ENCODE measurements around the gene CADM4. TPM values are rescaled to one million over a fixed set of nuclear protein-coding genes. Genes with fewer than 3 reads are reported as not detected.

Gene CADM4
- polyA plus RNA-seq, 1 donor (not counting 4 experiments of a cell fraction or from before 2014, with no cell fraction given) = 4.3 TPM

DNA sequence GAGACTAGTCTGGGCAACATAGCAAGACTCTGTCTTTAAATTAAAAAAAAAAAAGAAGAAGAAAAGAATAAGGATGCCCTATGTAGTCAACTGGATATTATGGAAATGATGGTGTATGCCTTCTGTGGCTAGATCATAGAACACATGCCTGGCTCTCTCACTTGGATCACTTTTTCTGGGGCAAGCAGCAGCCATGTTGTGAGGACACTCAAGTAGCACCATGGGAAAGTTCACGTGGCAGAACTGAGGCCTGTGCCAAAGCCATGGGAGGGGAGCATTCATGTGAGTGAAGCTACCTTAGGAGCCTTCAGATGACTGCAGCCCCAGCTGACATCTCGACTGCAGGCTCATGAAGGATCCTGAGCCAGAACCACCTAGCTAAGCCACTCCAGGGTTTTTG is 18.4 kb upstream of the CADM4 start:
- H2AFZ ChIP-seq (ENCODE audit: control insufficient read depth, low read length) = no peak overlapping the region
- H3K79me2 ChIP-seq (ENCODE audit: control insufficient read depth, insufficient read depth, low read length) = peaks cover 18% of the 10 kb centered on the region
- H3K36me3 ChIP-seq (ENCODE audit: control insufficient read depth in 2 of 2, extremely low read depth in 1 of 2, insufficient read depth in 2 of 2, low read length in 2 of 2) = peaks cover 46 to 50% of the 10 kb centered on the region in 2 experiments
- H4K20me1 ChIP-seq (ENCODE audit: control insufficient read depth, extremely low read depth, insufficient read depth, low read length) = peaks cover 2% of the 10 kb centered on the region
- DNase-seq (ENCODE audit: low read depth, low spot score) (no peak), FAIRE-seq (no peak)
- dilution Hi-C loops (cut with MboI; ENCODE audit: extremely low pct_ligation_motif_present, low sequenced_read_pairs) = no loop called here
- TF ChIP-seq EZH2 (IDR thresholded peaks at IDR 0.05; ENCODE audit: low read length) = no peak
- TF ChIP-seq, protein P1, sequence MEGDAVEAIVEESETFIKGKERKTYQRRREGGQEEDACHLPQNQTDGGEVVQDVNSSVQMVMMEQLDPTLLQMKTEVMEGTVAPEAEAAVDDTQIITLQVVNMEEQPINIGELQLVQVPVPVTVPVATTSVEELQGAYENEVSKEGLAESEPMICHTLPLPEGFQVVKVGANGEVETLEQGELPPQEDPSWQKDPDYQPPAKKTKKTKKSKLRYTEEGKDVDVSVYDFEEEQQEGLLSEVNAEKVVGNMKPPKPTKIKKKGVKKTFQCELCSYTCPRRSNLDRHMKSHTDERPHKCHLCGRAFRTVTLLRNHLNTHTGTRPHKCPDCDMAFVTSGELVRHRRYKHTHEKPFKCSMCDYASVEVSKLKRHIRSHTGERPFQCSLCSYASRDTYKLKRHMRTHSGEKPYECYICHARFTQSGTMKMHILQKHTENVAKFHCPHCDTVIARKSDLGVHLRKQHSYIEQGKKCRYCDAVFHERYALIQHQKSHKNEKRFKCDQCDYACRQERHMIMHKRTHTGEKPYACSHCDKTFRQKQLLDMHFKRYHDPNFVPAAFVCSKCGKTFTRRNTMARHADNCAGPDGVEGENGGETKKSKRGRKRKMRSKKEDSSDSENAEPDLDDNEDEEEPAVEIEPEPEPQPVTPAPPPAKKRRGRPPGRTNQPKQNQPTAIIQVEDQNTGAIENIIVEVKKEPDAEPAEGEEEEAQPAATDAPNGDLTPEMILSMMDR (optimal IDR thresholded peaks at IDR 0.05 in 1 of 3, IDR thresholded peaks at IDR 0.05 in 1 of 3, conservative IDR thresholded peaks at IDR 0.05 in 1 of 3; ENCODE audit: extremely low read depth in 1 of 3, insufficient read depth in 2 of 3, low read length in 3 of 3) = no peak
- H3K4me3 ChIP-seq (ENCODE audit: control insufficient read depth in 2 of 3, extremely low read depth in 1 of 3, insufficient read depth in 2 of 3, low read depth in 1 of 3, low read length in 3 of 3) = no peak overlapping the region
- H3K27me3 ChIP-seq (ENCODE audit: control insufficient read depth, extremely low read depth, insufficient read depth, low read length) = no peaks in the 10 kb centered on the region
- no peaks in the 10 kb centered on the region for H3K9me3 ChIP-seq (ENCODE audit: control insufficient read depth, low read depth, low read length)
- H3K4me2 ChIP-seq (ENCODE audit: control insufficient read depth, extremely low read depth, insufficient read depth, low read depth, low read length) = no peak overlapping the region
- H3K4me1 ChIP-seq (ENCODE audit: control insufficient read depth, extremely low read depth, insufficient read depth, low read length) = no peaks in the 10 kb centered on the region
- H3K9ac ChIP-seq (ENCODE audit: control insufficient read depth, extremely low read depth, insufficient read depth, low read length) = no peak overlapping the region
- H3K9me1 ChIP-seq (ENCODE audit: control insufficient read depth, extremely low read depth, insufficient read depth, low read length) = no peaks in the 10 kb centered on the region
- no peak overlapping the region for H3K27ac ChIP-seq (ENCODE audit: control insufficient read depth, insufficient read depth, low read length)

DNA sequence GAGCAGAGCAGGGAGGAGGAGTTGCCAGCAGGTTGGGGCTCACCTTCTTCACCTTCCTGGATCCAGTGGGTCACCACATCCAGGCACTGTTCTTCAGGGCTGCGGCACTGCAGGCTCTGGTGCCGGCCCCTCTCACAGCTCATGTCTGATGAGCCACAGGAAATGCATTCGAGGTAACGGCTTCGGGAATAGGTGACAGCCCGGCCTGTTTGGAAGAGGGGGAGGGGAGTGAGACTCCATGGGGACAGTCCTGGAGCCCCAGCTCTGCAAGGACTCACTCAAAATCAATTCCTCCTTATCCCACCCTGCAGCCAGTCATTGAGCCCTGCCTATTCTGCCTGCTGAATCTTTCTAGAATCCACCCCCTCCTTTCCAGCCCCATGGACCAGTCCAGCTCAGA is 16.8 kb upstream of the CADM4 start:
- FAIRE-seq = no peak
- H3K36me3 ChIP-seq (ENCODE audit: control insufficient read depth in 2 of 2, extremely low read depth in 1 of 2, insufficient read depth in 2 of 2, low read length in 2 of 2) = peaks cover 41 to 53% of the 10 kb centered on the region in 2 experiments
- H3K4me3 ChIP-seq (ENCODE audit: control insufficient read depth in 2 of 3, extremely low read depth in 1 of 3, insufficient read depth in 2 of 3, low read depth in 1 of 3, low read length in 3 of 3) = no peak overlapping the region
- DNase-seq (ENCODE audit: low read depth, low spot score) = no peak
- H2AFZ ChIP-seq (ENCODE audit: control insufficient read depth, low read length) = no peak overlapping the region
- no peak overlapping the region for H3K9ac ChIP-seq (ENCODE audit: control insufficient read depth, extremely low read depth, insufficient read depth, low read length)
- H3K4me2 ChIP-seq (ENCODE audit: control insufficient read depth, extremely low read depth, insufficient read depth, low read depth, low read length) = no peak overlapping the region
- dilution Hi-C loops (cut with MboI; ENCODE audit: extremely low pct_ligation_motif_present, low sequenced_read_pairs) = no loop called here
- no peak overlapping the region for H3K27ac ChIP-seq (ENCODE audit: control insufficient read depth, insufficient read depth, low read length)
- no peaks in the 10 kb centered on the region for H3K9me1 ChIP-seq (ENCODE audit: control insufficient read depth, extremely low read depth, insufficient read depth, low read length)
- H3K9me3 ChIP-seq (ENCODE audit: control insufficient read depth, low read depth, low read length) = no peaks in the 10 kb centered on the region
- peaks cover 2% of the 10 kb centered on the region for H4K20me1 ChIP-seq (ENCODE audit: control insufficient read depth, extremely low read depth, insufficient read depth, low read length)
- TF ChIP-seq EZH2 (IDR thresholded peaks at IDR 0.05; ENCODE audit: low read length) = no peak
- TF ChIP-seq, protein P1 (optimal IDR thresholded peaks at IDR 0.05 in 1 of 3, IDR thresholded peaks at IDR 0.05 in 1 of 3, conservative IDR thresholded peaks at IDR 0.05 in 1 of 3; ENCODE audit: extremely low read depth in 1 of 3, insufficient read depth in 2 of 3, low read length in 3 of 3) = no peak
- H3K4me1 ChIP-seq (ENCODE audit: control insufficient read depth, extremely low read depth, insufficient read depth, low read length) = no peaks in the 10 kb centered on the region
- H3K79me2 ChIP-seq (ENCODE audit: control insufficient read depth, insufficient read depth, low read length) = peaks cover 14% of the 10 kb centered on the region
- H3K27me3 ChIP-seq (ENCODE audit: control insufficient read depth, extremely low read depth, insufficient read depth, low read length) = no peaks in the 10 kb centered on the region

Measured in keratinocyte (primary cell).